ENCODE measurements around the gene PTPRCAP.
A peak's percentile ranks its signal among the peaks of the same experiment; 100 is the strongest.
"Not testable (repeated sequence)": the region's sequence is repeated elsewhere in the genome, so short reads cannot be mapped to it uniquely, and the experiment has no call there.

The PTPRCAP gene

DNA sequence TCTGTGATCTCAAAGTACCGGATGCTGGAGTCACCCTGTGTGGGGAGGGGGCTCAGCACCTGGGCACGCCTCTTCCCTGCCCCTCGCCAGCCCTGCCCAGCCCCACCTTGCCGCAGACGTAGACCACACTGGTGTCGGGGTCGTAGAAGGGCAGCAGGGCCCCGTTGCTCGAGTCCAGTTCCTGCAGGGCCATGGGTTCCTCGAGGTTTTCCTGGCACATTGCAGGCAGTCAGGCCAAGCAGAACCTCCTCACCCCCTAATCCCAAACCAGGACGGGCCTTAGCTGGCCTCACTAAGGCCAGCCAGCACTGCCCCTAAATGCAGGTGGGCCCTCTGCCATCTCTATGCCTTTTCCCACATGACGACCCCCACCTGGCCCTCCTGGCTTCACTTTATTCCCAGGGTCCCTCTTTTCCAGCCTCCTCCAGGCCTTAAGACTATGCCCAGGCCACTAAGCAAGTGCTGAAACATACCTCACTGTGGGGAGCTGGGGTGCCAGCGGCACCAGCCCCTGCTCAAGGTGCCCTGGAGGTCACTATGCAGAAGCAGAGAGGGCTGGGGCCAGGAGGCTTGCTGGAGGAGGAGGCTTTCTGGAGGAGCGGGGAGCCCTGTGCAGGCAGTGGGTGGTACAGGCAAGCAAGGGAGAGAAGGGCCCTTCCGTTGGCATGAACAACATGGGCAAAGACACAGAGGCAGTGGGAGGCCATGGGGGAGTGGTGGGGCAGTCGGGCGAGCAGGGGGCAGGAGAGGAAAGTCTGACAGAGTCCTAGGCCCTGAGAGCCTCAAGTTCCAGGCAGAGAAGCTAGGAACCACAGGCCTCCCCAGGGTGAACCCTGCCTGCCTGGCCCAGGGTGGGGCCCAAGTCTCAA is 3.0 kb upstream of the PTPRCAP start:
- no peak for DNase-seq

DNA sequence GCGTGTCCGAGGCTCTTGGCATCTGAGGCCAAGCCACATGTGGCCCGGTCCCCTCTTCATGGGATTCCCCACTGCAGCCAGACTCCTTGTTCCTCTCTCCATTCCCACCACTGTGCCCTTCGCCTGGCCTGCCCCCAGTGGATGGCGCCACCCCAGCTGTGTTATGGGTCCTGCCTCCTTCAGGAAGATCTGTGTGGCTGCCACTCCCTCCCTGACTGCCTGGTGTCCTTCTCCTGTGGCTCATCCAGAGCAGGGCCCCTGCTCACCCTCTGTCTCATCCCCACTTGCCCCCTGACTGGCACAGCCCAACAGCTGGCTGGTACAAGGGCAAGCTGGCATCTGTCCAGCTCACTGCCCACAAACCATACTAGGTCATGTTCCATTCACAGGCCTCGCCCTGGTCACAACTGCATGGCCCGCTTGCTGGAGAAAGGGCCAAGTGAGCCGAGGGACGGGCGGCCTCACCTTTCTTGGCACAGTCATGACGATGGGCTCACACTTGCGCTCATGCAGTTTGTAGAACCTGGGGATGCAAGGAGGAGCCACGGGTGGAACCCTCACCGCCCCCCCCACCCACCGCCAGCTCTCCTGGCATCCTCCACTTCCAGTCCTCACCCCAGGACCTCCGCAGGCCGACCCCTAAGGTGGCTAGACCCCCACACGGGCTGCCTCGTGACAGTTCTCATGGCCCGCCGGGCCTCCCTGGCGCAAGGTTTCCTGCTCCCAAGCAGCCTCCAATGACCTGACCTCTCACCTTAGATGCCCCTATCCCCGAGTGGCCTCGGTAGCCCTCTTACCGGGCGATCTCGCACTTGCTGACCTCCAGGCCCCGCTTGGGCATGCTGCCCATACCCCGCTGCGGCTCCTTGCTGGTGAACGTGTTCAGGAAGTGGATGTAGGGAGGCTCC is 2.1 kb upstream of the PTPRCAP start:
- DNase-seq: peak; percentile 15

DNA sequence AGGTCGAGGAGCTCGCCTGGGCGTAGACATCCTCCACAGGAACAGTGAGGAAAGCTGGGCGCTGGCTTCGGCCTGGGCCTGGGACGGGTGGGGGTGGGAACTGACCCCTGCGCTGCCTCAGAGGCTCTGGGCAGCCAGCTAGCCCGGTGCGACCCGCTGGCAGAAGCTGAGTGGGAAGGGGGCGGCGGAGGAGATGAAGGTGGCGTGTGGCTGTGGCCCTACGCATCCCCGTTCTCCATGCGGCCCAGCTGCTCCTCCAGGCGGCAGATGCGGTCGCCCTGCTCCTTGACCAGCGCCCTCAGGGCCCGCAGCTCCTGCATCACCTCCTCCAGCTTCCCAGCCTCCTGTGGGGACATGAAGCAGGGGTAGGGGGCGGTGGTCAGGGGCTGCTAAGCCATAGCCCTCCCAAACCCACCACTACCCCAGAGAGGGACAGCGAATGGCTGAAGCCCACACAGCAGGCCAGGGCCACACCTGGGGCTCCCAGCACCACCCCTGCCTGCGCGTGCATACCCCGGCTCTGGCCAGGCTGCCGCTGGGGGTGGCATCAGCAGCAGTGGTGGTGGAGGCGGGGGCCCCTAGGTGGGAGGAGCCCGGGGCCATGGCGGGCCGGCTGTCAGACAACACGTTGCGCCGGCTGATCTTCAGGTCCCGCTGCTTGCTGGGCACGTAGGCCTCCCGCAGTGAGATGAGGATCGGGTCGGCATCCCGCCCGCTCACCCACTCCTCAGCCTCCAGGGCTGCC is 848 bp upstream of the PTPRCAP start:
- no peak for DNase-seq

DNA sequence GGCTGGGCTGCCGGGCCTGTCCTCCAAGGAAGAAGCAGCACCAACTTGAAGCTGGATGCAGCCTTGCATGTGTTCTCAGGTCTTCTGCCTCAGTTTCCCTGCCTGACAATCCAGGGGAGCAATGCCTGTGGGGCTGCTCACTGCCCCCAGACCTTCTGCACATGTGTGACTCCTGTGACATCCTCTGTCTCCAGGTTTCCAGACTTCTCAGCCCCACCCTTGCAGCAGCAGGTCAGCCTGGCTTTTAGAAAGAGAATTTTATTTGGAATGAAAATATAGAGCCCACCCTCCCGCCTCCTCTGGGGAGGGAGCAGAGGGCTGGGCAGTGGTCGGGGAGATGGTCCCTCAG is 301 bp upstream of the PTPRCAP start:
- no peak for DNase-seq

DNA sequence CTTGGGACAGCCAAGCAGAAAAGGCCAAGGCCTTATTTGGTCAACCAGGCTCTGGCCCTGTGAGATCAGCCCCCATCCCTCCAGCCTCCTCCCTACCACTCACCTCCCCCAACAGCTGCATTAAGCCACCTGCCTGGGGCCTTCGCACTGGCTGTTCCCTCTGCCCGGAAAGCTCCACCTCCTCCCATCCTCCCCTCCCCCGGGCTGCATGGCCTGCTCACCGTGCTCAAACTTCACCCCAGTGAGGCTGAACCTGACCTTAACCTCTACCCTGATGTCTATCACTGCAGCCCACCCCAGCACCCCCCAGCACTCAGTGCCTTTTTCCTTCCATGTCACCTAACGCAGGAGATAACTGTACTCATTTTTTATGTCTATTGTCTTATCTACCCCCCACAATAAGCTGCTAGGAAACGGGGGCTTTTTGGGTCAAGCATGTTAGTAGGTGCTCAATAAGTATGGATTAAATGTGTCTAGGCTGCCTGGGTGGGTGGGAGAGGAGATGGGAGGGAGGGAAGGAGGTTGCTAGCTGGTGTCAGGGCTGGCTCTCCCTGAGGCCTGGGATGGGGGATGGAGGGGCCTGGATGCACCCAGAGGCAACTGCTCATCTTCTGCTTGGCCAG is 912 bp downstream of the PTPRCAP start:
- peak; percentile 39 for DNase-seq

DNA sequence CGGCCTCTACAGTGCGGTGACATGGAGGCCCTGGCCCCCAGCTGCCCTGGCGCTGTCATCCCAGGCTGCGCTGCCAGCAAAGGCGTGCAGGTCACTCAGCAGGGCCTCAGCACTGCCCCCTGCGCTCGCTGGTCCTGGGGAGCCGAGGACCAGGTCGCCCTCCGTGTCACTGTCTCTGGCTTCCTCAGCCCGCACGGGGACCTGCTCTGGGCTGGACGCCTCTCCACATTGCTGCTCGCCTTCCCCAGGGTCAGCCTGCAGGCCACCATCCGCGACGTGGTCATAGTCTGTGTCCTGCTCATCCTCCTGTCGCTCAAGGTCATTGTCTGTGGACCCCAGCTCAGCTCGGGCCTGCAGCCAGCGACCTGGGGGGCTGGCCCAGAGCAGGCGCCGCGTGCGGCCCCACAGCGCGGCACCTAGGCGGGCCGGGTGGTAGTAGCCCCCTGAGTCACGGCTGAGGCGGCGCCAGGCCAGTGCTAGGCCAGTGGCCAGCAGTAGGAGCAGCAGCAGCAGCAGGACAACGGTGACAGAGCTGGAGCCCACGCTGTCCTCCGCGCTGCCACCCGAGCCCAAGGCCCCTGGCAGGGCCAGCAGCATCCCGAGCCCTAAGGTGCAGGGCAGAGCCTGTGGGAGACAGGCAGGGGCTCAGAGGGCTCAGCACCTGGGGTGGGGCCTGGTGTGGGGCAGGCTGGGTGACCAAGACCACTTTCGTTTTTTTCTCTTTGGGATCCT is 1.6 kb downstream of the PTPRCAP start:
- DNase-seq: no peak

DNA sequence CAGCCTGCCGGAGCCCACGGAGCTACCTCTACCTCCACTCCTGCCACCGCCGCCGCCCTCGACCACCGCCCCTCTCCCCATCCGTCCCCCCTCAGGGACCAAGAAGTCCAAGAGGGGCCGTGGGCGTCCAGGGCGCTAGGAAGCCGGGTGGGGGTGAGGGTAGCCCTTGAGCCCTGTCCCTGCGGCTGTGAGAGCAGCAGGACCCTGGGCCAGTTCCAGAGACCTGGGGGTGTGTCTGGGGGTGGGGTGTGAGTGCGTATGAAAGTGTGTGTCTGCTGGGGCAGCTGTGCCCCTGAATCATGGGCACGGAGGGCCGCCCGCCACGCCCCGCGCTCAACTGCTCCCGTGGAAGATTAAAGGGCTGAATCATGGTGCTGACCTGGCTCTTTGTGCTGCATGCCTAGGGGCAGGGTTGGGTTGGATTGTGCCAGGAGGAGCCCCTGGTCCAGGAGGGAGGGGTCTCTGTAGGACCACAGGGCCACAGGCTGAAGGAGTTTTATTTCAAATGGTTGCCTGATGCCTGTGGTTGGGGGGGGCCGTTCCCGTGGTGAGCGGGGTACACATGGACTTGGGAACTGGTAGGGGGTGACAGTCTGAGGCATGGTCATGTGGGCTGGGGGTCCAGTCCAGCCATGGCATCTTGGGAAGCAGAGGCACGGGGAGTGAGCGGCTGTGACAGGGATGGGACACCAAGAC is 2.3 kb downstream of the PTPRCAP start:
- DNase-seq: no peak

DNA sequence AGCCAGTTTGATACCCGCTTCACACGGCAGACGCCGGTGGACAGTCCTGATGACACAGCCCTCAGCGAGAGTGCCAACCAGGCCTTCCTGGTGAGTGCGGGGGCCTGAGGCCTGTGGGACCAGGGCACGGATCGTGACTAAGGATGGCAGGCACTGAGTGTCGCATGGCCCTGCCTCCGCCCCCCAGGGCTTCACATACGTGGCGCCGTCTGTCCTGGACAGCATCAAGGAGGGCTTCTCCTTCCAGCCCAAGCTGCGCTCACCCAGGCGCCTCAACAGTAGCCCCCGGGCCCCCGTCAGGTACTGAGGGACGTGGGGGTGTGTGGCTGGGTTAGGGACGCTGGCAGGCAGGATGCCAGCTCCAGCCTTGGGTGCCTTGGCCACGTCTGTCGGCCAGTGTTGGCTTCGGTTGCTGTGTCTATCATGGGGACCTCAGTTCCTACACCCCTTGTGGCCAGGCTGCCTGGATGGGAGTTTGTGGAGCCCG is 3.0 kb downstream of the PTPRCAP start:
- no peak for DNase-seq

DNA sequence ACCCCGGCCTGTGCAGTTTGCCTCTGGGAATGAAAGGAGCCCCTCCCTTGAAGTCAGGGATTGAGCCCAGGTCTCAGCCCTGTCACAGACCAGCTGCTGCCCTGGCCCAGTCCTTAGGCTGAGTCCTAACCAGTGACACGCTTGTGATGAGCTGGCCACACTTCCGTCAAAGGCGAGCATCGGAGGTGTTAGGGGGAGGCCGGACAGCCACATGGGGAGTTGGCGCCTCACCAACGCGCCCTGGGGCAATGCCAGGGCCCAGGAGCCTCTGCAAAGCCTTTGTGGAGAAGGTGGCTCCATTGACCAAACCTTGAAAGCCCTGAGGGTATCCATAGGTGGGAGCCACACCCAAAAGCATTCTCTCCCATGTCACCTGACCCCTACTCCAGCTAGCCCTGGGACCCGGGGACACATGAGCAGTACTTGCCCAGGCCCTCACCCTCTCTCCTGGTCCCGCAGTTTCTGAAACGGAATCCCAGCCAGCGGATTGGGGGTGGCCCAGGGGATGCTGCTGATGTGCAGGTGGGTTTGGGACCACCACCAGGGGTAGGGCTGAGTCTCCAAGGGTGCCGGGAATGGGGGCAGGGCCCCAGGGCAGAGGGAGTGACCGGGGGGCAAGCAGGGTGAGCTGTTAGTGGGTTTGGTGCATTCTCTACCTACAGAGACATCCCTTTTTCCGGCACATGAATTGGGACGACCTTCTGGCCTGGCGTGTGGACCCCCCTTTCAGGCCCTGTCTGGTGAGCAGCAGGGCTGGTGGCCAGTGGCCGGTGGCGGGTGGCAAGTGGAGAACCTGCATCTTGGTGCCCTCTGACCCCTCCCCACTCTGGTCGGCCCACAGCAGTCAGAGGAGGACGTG is 3.7 kb downstream of the PTPRCAP start:
- DNase-seq: no peak

DNA sequence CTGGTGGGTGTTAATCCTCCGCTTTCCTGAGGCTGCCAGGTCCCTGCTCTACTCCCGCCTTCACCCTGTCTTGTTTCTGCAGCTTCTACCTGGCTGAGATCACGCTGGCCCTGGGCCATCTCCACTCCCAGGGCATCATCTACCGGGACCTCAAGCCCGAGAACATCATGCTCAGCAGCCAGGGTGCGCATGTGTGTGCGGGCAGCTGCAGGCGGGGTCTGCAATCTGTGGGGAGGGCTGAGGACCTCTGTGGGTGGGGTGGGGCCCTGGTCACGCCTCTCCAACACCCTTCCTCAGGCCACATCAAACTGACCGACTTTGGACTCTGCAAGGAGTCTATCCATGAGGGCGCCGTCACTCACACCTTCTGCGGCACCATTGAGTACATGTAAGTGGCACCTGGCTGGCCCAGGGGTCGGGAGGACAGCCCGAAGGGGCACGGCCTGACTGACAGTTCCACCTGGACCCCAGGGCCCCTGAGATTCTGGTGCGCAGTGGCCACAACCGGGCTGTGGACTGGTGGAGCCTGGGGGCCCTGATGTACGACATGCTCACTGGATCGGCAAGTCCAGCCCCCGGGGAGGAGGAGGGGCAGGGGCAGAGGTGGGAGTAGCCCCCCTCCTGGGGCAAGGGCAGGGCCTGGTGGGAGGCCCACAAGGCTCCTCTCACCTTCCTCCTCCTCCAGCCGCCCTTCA is 4.7 kb downstream of the PTPRCAP start:
- no peak for DNase-seq

DNA sequence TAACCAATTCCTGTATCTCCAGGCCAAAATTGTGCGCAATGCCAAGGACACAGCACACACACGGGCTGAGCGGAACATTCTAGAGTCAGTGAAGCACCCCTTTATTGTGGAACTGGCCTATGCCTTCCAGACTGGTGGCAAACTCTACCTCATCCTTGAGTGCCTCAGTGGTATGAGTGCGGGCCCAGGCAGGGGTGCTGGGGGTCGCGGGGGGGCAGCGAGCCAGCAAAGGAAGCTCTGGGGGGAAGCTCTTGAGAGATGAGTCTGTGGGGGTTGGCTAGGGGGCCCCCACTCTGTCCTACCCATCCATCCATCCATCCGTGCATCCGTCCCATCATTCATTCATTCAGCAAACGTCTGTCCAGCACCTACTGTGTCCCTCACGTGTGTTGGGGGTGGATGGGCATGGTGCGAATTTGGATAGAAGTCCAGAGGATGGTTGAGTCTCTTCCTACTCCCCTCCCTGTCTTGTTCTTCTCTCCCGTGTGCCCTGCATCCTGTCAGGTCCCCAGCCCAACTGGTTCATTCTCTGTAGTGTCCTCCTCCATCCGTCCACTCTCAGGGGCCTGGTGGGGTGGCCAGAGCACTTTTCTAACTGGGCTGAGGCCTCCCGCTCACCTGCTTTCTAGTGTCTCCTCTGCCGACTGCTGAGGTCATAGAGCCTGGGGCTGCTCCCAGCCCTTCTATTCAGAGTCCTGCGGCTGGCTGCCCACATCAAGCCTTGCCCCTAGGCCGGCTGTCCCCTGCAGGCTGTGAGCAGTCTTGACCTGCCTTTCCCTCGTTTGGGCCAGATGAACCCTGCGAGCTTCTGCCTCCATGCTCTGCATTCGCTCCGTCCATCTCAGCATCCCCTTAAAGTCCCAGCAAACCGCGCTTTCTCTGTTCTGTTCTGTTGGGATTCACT is 5.9 kb downstream of the PTPRCAP start:
- no peak for DNase-seq

DNA sequence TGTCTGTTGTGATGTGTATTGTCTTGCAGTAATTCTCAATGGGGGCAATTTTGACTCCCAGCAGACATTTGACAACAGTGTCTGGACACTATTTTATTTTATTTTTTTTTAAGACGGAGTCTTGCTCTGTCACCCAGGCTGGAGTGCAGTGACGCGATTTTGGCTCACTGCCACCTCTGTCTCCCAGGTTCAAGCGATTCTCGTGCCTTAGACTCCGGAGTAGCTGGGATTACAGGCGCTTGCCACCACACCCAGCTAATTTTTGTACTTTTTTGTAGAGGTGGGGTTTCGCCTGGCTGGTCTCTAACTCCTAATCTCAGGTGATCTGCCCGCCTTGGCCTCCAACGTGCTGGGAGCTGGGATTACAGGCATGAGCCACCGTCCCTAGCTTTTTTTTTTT is 7.8 kb downstream of the PTPRCAP start:
- DNase-seq: no peak

DNA sequence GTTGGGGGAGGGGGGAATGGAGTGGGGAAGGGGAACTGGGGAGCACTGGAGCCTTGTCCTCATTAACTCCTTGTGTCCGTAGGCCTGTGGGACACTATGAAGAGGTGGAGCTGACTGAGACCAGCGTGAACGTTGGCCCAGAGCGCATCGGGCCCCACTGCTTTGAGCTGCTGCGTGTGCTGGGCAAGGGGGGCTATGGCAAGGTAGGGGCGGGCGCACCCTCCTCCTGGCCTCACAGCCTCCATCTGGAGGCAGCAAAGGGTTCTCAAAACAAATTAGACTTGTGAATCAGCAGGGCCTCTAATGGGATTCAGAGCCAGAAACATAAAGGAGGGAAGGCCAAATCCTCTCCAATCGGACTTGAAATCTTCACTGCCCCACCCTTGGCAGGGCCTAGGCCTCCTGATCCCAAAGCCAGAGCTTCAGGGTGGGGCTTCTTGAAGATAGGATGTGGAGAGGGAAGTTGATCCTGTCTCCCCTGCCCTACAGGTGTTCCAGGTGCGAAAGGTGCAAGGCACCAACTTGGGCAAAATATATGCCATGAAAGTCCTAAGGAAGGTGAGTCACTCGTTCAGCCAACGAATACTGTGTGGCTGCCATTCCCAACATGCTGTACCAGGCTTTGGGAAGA is 8.3 kb downstream of the PTPRCAP start:
- DNase-seq: no peak

DNA sequence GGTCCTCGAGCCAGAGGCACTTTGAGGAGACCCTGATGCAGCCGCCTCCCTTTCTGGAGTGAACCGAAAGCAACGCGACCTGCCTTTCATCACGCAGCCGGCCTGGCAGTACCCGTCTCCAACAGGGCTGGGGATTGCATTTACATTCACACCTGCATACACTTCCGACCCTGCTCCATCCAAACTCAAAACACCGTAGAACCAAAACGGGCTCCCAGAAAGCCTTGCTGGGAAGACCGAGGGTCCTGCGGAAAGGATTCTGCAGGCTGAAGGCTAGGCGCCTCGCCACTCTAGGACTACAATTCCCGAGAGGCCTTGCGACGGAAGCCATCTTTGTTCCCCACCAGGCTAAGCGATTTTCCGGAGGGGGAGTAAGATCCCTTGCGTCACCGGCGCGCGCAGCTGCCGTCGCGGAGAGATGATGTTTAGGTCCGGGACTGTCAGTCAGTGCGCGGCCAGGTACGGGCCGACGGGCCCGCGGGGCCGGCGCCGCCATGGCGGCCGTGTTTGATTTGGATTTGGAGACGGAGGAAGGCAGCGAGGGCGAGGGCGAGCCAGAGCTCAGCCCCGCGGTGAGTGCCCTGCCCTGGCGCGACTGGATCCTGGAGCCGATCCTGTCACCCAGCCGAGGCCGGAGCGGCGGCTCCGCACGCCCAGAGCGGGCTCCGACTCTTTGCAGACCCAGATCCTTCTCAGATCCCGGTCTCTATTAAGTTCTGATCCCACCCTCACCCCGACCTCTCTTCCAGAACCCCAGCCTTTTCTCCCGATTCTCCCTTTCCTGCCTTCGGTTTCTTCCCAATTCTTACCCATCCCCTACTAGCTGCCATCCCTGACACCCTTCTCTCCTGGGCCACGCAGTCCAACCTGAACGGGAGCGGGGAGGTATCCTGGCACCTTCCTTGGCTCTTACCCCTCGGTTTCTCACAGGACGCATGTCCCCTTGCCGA is 9.2 kb downstream of the PTPRCAP start, which contains the start of gene RPS6KB2:
Gene RPS6KB2, plus strand, starts transcription at position 443 of the 950 bp plus-strand sequence. Its CDS starts 52 bp downstream, at position 495.
- DNase-seq: peak; percentile 96

DNA sequence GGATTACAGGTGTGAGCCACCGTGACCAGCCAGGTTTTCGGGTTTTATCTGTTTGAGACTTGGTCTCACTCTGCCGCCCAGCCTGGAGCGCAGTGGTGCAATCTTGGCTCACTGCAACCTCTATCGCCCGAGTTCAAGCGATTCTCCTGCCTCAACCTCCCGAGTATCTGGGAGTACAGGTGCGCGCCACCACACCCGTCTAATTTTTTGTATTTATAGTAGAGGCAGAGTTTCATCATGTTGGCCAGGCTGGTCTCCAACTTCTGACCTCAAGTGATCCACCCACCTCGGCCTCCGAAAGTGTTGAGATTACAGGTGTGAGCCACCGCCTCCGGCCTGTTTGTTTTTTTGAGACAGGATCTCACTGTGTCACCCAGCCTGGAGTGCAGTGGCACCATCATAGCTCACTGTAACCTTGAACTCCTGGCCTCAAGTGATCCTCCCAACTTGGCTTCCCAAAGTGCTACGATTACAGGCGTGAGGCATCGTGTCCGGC is 10.1 kb downstream of the PTPRCAP start:
- DNase-seq: not testable (repeated sequence)

DNA sequence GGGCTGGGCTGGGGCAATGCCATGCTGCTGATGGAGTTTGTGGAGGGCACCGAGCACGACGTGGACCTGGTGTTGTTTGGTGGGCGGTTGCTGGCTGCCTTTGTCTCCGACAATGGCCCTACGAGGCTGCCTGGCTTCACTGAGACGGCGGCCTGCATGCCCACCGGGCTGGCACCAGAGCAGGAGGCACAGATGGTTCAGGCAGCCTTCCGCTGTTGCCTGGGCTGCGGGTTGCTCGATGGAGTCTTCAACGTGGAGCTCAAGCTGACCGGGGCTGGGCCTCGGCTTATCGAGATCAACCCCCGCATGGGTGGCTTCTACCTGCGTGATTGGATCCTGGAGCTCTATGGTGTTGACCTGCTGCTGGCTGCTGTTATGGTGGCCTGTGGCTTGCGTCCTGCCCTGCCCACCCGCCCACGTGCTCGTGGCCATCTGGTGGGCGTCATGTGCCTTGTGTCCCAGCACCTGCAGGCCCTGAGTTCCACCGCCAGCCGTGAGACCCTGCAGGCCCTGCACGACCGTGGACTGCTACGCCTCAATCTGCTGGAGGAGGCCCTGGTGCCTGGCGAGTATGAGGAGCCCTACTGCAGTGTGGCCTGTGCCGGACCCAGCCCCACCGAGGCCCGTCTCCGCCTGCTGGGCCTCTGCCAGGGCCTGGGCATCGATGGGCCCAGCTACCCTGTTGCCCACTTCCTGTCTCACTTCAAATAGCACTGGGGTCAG is 13.4 kb downstream of the PTPRCAP start:
- no peak for DNase-seq

All from fibroblast of skin of right quadriceps (primary cell).